ENCODE data around the gene SMIM43. TPM values are rescaled to one million over a fixed set of nuclear protein-coding genes. Genes with fewer than 3 reads are reported as not detected.

Gene SMIM43
- total and polyA plus RNA-seq, 2 donors (not counting 3 experiments of a cell fraction or from before 2014, with no cell fraction given): 0.18 TPM; not detected in 1

DNA sequence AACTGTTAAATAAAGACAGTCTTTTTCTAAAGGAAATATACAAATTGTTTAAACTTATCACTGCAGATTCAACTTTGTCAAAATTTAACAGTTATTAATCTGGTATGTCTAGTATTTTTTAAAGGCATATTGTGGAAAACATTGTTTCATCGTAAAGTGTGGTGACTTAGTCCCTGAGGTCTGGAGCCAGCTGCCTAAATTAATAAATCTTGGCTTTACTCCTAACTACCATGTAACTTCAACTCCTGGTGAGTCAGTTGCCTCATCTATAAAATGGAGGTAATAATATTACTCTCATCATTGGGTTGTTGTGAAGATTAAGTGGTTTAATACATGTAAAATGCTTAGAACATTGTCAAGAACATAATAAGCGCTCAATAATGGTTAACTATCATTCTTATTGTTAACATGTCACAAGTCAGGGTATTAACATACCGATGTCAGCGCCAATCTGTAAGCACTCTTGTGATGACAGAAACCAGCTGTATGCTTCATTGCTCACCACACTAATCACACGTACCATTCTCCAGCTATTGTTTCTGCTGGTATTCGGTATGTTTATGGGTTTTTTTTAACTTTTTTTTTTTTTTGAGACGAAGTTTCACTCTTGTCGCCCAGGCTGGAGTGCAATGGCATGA, 14.1 kb upstream of the SMIM43 start:
- H3K27me3 ChIP-seq (ENCODE audit: control insufficient read depth in 2 of 2, insufficient read depth in 2 of 2, low read length in 2 of 2): peaks cover 1 to 28% of the 10 kb centered on the region in 2 experiments
- H4K20me1 ChIP-seq (replicated peaks; ENCODE audit: control insufficient read depth, extremely low read depth, insufficient read depth, low read length): no peaks in the 10 kb centered on the region
- H3K36me3 ChIP-seq (ENCODE audit: control insufficient read depth in 2 of 2, extremely low read depth in 1 of 2, insufficient read depth in 2 of 2, low read length in 2 of 2): no peaks in the 10 kb centered on the region
- intact Hi-C loops (cut with micrococcal nuclease) (no loop called here), dilution Hi-C loops (cut with MboI; ENCODE audit: extremely low pct_ligation_motif_present, low sequenced_read_pairs) (no loop called here)
- H2AFZ ChIP-seq (ENCODE audit: low read depth, low read length): no peak overlapping the region
- ChIA-PET POLR2A (no interaction called here), CTCF (interaction anchor here (1.1 kb wide), 1 partner anchor 14 kb away, joined by 5 read pairs; the partner anchor contains the start of gene SMIM43)
- FAIRE-seq: no peak
- TF ChIP-seq POLR2A (IDR thresholded peaks at IDR 0.05; ENCODE audit: low read depth, low read length): no peak
- no peak for TF ChIP-seq MYC (IDR thresholded peaks at IDR 0.05; ENCODE audit: low read depth, low read length)
- TF ChIP-seq JUN (IDR thresholded peaks at IDR 0.05; ENCODE audit: borderline replicate concordance, insufficient read depth, insufficient read length, low read depth): no peak
- BruUV-seq (replicated peaks): no TSS peak
- H3K4me2 ChIP-seq (ENCODE audit: insufficient read depth, low read length): no peak overlapping the region
- H3K4me1 ChIP-seq (ENCODE audit: control insufficient read depth, extremely low read depth, insufficient read depth, low read length): no peaks in the 10 kb centered on the region
- H3K9me3 ChIP-seq (replicated peaks; ENCODE audit: control insufficient read depth, insufficient read depth, low read length): no peaks in the 10 kb centered on the region
- H3K4me3 ChIP-seq (replicated peaks in 1 of 3; ENCODE audit: insufficient read depth in 1 of 3, low read depth in 1 of 3, low read length in 3 of 3): no peak overlapping the region
- H3K27ac ChIP-seq (ENCODE audit: insufficient read depth, low read depth, low read length): no peak overlapping the region
- no peak for DNase-seq (ENCODE audit: low read depth, low spot score)
- no peaks in the 10 kb centered on the region for H3K9me1 ChIP-seq (replicated peaks; ENCODE audit: control insufficient read depth, extremely low read depth, insufficient read depth, low read length)
- no peaks in the 10 kb centered on the region for H3K79me2 ChIP-seq (ENCODE audit: control insufficient read depth, insufficient read depth, low read length)
- H3K9ac ChIP-seq (replicated peaks; ENCODE audit: extremely low read depth, insufficient read depth, low read length): no peak overlapping the region

DNA sequence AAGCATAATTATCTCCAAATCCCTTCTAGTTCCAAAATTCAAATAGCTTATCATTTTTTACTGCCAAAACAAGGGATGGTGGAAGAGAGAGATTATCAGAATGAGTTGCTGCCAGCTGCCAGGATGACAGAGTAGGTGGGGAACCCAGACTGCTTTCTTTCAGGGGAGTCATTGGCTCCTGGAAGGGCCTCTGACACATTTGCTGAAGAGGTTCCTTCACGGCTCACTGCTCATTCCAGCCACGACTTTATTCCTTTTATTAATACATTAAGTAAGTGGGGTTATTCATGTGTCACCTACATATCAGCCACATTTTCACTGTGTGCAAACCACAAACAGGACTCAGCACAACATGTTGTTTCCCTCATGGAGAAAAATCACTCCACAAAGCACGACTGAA, 12.7 kb upstream of the SMIM43 start:
- TF ChIP-seq FOS (IDR thresholded peaks at IDR 0.05; ENCODE audit: borderline replicate concordance, insufficient read depth, low read length): no peak
- no peak for TF ChIP-seq GATA2 (IDR thresholded peaks at IDR 0.05; ENCODE audit: insufficient read depth, insufficient read length, low read depth, low read length)
- TF ChIP-seq, protein P1, sequence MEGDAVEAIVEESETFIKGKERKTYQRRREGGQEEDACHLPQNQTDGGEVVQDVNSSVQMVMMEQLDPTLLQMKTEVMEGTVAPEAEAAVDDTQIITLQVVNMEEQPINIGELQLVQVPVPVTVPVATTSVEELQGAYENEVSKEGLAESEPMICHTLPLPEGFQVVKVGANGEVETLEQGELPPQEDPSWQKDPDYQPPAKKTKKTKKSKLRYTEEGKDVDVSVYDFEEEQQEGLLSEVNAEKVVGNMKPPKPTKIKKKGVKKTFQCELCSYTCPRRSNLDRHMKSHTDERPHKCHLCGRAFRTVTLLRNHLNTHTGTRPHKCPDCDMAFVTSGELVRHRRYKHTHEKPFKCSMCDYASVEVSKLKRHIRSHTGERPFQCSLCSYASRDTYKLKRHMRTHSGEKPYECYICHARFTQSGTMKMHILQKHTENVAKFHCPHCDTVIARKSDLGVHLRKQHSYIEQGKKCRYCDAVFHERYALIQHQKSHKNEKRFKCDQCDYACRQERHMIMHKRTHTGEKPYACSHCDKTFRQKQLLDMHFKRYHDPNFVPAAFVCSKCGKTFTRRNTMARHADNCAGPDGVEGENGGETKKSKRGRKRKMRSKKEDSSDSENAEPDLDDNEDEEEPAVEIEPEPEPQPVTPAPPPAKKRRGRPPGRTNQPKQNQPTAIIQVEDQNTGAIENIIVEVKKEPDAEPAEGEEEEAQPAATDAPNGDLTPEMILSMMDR (IDR thresholded peaks at IDR 0.05; ENCODE audit: extremely low read depth in 1 of 2, insufficient read depth in 1 of 2, low read depth in 1 of 2, low read length in 2 of 2): no peak
- no peak for TF ChIP-seq POLR2AphosphoS5 (IDR thresholded peaks at IDR 0.05; ENCODE audit: insufficient read depth, low read depth, low read length)
- no peak for TF ChIP-seq POLR2A (IDR thresholded peaks at IDR 0.05; ENCODE audit: low read depth, low read length)
- TF ChIP-seq, protein P2, sequence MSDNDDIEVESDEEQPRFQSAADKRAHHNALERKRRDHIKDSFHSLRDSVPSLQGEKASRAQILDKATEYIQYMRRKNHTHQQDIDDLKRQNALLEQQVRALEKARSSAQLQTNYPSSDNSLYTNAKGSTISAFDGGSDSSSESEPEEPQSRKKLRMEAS (IDR thresholded peaks at IDR 0.05; ENCODE audit: insufficient read depth, insufficient read length): no peak
- TF ChIP-seq EZH2 (IDR thresholded peaks at IDR 0.05; ENCODE audit: borderline replicate concordance, low read depth, low read length, severe bottlenecking): no peak
- no peak for TF ChIP-seq JUN (IDR thresholded peaks at IDR 0.05; ENCODE audit: borderline replicate concordance, insufficient read depth, insufficient read length, low read depth)
- no peak for TF ChIP-seq MYC (IDR thresholded peaks at IDR 0.05; ENCODE audit: low read depth, low read length)
- no peak overlapping the region for H3K4me3 ChIP-seq (replicated peaks in 1 of 3; ENCODE audit: insufficient read depth in 1 of 3, low read depth in 1 of 3, low read length in 3 of 3)
- H3K4me2 ChIP-seq (ENCODE audit: insufficient read depth, low read length): no peak overlapping the region
- H3K27ac ChIP-seq (ENCODE audit: insufficient read depth, low read depth, low read length): no peak overlapping the region
- H3K9ac ChIP-seq (replicated peaks; ENCODE audit: extremely low read depth, insufficient read depth, low read length): no peak overlapping the region
- no peaks in the 10 kb centered on the region for H3K9me1 ChIP-seq (replicated peaks; ENCODE audit: control insufficient read depth, extremely low read depth, insufficient read depth, low read length)
- no peaks in the 10 kb centered on the region for H3K36me3 ChIP-seq (ENCODE audit: control insufficient read depth in 2 of 2, extremely low read depth in 1 of 2, insufficient read depth in 2 of 2, low read length in 2 of 2)
- dilution Hi-C loops (cut with MboI; ENCODE audit: extremely low pct_ligation_motif_present, low sequenced_read_pairs): no loop called here
- no peaks in the 10 kb centered on the region for H3K9me3 ChIP-seq (replicated peaks; ENCODE audit: control insufficient read depth, insufficient read depth, low read length)
- peaks cover 5 to 30% of the 10 kb centered on the region in 2 experiments for H3K27me3 ChIP-seq (ENCODE audit: control insufficient read depth in 2 of 2, insufficient read depth in 2 of 2, low read length in 2 of 2)
- H2AFZ ChIP-seq (ENCODE audit: low read depth, low read length): no peak overlapping the region
- no peaks in the 10 kb centered on the region for H3K79me2 ChIP-seq (ENCODE audit: control insufficient read depth, insufficient read depth, low read length)
- ChIA-PET POLR2A (no interaction called here), CTCF (interaction anchor here (0.9 kb wide), 1 partner anchor 124 kb away, joined by 3 read pairs; no protein-coding TSS in a partner anchor)
- no TSS peak for BruUV-seq (replicated peaks)
- no peaks in the 10 kb centered on the region for H3K4me1 ChIP-seq (ENCODE audit: control insufficient read depth, extremely low read depth, insufficient read depth, low read length)
- intact Hi-C loops (cut with micrococcal nuclease): no loop called here
- no peaks in the 10 kb centered on the region for H4K20me1 ChIP-seq (replicated peaks; ENCODE audit: control insufficient read depth, extremely low read depth, insufficient read depth, low read length)
- DNase-seq (ENCODE audit: low read depth, low spot score) (no peak), FAIRE-seq (no peak)

All from endothelial cell of umbilical vein (primary cell).